Loucy (cell line): ENCODE measurements around the gene OR2V1.

ENCODE experiments used
- CTCF ChIP-seq: fragments of 200-600 bp; sonication (generic); conservative IDR thresholded peaks from 2 replicates; pipeline ENCODE4 v1.5.1; 2014; ENCODE audit warnings: mild to moderate bottlenecking, antibody characterized with exemption, low read length
- EZH2phosphoT487 ChIP-seq: fragments of 200-600 bp; IDR thresholded peaks from 2 replicates; pipeline ENCODE4 v1.6.1; 2018; ENCODE audit warnings: antibody characterized with exemption, mild to moderate bottlenecking, moderate library complexity, borderline replicate concordance

- TF ChIP-seq CTCF (no peak), EZH2phosphoT487 (no peak)
These were observed 40.8 kb upstream of the OR2V1 start for GRCh38 chr5:181171782-181172181.
